GM12878 (cell line): ENCODE results near the gene SLCO3A1. TPM values are rescaled to one million over a fixed set of nuclear protein-coding genes. Genes with fewer than 3 reads are reported as not detected.

Source experiments
- ATAC-seq: fragments of 200-7000 bp; cut with Tn5 transposase; 3 replicates; pipeline ENCODE4 v1.9.1; 2020; ENCODE audit warnings: mild to moderate bottlenecking, moderate library complexity
- BruUV-seq: library from RNA; stranded (reverse); fragments of 400-500 nt; replicated peaks from 2 replicates; lab custom pipeline; 2021; lab: Mats Ljungman, UMichigan
- CTCF ChIA-PET: fragments of 300-600 bp; sonication (Branson Sonifier 250); formaldehyde crosslinking; extraction: SDS; loops from one replicate; lab custom pipeline; 2021; ENCODE audit warnings: inconsistent platforms; lab: Yijun Ruan, JAX
- POLR2A ChIA-PET: fragments of 350-600 bp; formaldehyde crosslinking; extraction: SDS; loops from one replicate; lab custom pipeline; 2021; ENCODE audit warnings: inconsistent platforms; lab: Charles Lee
- RAD21 ChIA-PET: fragments of 300-600 bp; sonication (Branson Sonifier 250); formaldehyde crosslinking; loops from one replicate; lab custom pipeline; 2023; ENCODE audit warnings: antibody characterized with exemption; ENCODE audit not compliant: unreplicated experiment; lab: Charles Lee
- SMC1A ChIA-PET: fragments of 300-600 bp; sonication (Branson Sonifier 250); formaldehyde crosslinking; loops from one replicate; lab custom pipeline; 2023; ENCODE audit not compliant: unreplicated experiment, uncharacterized antibody; lab: Charles Lee
- DNase-seq: peaks from one replicate; pipeline ENCODE4 v3.0.0-alpha.2; 2011; ENCODE audit warnings: low read depth, low spot score
- FAIRE-seq: peaks from 3 replicates; lab custom pipeline; 2011; peaks lifted over from hg19 to GRCh38; lab: Jason Lieb, UNC
- H2AFZ ChIP-seq: 2 replicates; pipeline ENCODE4 v1.6.0; 2011; ENCODE audit warnings: low read depth, low read length, control low read depth; ENCODE audit not compliant: control insufficient read depth
- H3K27ac ChIP-seq: 2 replicates; pipeline ENCODE4 v1.5.1; 2011; ENCODE audit warnings: control low read depth; ENCODE audit not compliant: control insufficient read depth, insufficient read depth
- H3K27me3 ChIP-seq, 2 experiments: replicated peaks in 1 of 2; 2 replicates each; pipeline versions ENCODE4 v1.6.0 to v1.6.1; 2011; ENCODE audit warnings: low read length in 1 of 2; ENCODE audit not compliant: control insufficient read depth in 2 of 2, insufficient read depth in 2 of 2
- H3K36me3 ChIP-seq, 2 experiments: 2 replicates each; pipeline ENCODE4 v1.5.1; 2011; ENCODE audit warnings: low read length in 1 of 2; ENCODE audit not compliant: control insufficient read depth in 2 of 2, insufficient read depth in 2 of 2
- H3K4me1 ChIP-seq: 2 replicates; pipeline ENCODE4 v1.6.1; 2011; ENCODE audit warnings: mild to moderate bottlenecking, low read length, moderate library complexity, mixed read lengths; ENCODE audit not compliant: control insufficient read depth, insufficient read depth
- H3K4me2 ChIP-seq: 2 replicates; pipeline ENCODE4 v1.6.0; 2011; ENCODE audit warnings: control low read depth; ENCODE audit not compliant: control insufficient read depth, insufficient read depth
- H3K4me3 ChIP-seq: fragments of 200-600 bp; sonication (generic); 2 replicates; pipeline ENCODE4 v1.5.1; 2016
- H3K79me2 ChIP-seq: 2 replicates; pipeline ENCODE4 v1.6.0; 2011; ENCODE audit warnings: low read length; ENCODE audit not compliant: control insufficient read depth, insufficient read depth
- H3K9ac ChIP-seq: 2 replicates; pipeline ENCODE4 v1.8.0; 2011; ENCODE audit warnings: low read length, control low read depth, mixed read lengths; ENCODE audit not compliant: control insufficient read depth, insufficient read depth
- H3K9me3 ChIP-seq: replicated peaks from 3 replicates; pipeline ENCODE4 v1.5.1; 2011; ENCODE audit warnings: mild to moderate bottlenecking, low read length; ENCODE audit not compliant: control insufficient read depth, insufficient read depth
- H4K20me1 ChIP-seq: 2 replicates; pipeline ENCODE4 v1.6.0; 2011; ENCODE audit not compliant: control insufficient read depth, insufficient read depth
- HDAC2 ChIP-seq: fragments of 200-600 bp; sonication (generic); IDR thresholded peaks from 2 replicates; pipeline ENCODE4 v1.6.1; 2017
- NFXL1 ChIP-seq: fragments of 450-650 bp; IDR thresholded peaks from 2 replicates; pipeline ENCODE4 v1.6.1; 2017; ENCODE audit warnings: antibody characterized with exemption, mild to moderate bottlenecking, borderline replicate concordance
- NFYA ChIP-seq: IDR thresholded peaks from 2 replicates; pipeline ENCODE4 v1.6.1; 2011; ENCODE audit warnings: low read depth, mild to moderate bottlenecking, low read length, improper control_type of control experiment, borderline replicate concordance
- SMC3 ChIP-seq: IDR thresholded peaks from 2 replicates; pipeline ENCODE4 v1.6.1; 2011; ENCODE audit warnings: low read length, improper control_type of control experiment, borderline replicate concordance
- WGBS: methylation state at CpG from one replicate; pipeline ENCODE4 v1.1.6; 2016; ENCODE audit warnings: low lambda C conversion rate; ENCODE audit not compliant: insufficient replicate concordance, insufficient coverage; ENCODE audit errors: missing lambda C conversion rate; 5-methylcytosine and 5-hydroxymethylcytosine counted together
- in situ Hi-C: fragments of 300-500 bp; cut with MboI; formaldehyde crosslinking; loops from 9 replicates; pipeline ENCODE4 v1.14.3; 2018; ENCODE audit warnings: mixed read lengths
- intact Hi-C: fragments of 100-400 bp; cut with micrococcal nuclease; formaldehyde crosslinking; loops from one replicate; pipeline ENCODE4 v1.14.2; 2022; ENCODE audit not compliant: unreplicated experiment
- polyA plus RNA-seq, 11 experiments: library from polyadenylated mRNA; depleted of rRNA in 4 of 11; unstranded in 6 of 11; stranded (reverse) in 5 of 11; fragments of >200 nt; fragmentation: Nextera tagmentation in 4 of 11; fragmentation: Illumina TruSeq in 1 of 11; extraction: Ambion mirVana in 4 of 11; extraction: Trizol in 1 of 11; gene quantifications; 1 replicate in 1 of 11; 2 replicates in 10 of 11; pipeline versions ENCODE4 v1.2.1 to v1.2.3, GENCODE V29; 2011 to 2016; ENCODE audit warnings: inconsistent platforms in 2 of 11, missing spikeins in 2 of 11, low read depth in 1 of 11
- total RNA-seq, 4 experiments: library from RNA; depleted of rRNA in 3 of 4; stranded (reverse); fragments of >200 nt in 3 of 4; fragmentation: Illumina TruSeq in 1 of 4; extraction: Trizol in 1 of 4; gene quantifications; 2 replicates each; pipeline versions ENCODE4 v1.2.1 to v1.2.3, GENCODE V29; 2013 to 2021
- TF ChIP-seq, protein P1 (sequence below): fragments of 150-350 bp; IDR thresholded peaks from 2 replicates; pipeline ENCODE4 v1.6.1; 2014; ENCODE audit warnings: mild to moderate bottlenecking, low read depth, low read length

The SLCO3A1 gene
- total and polyA plus RNA-seq, 10 of the 15 experiments (the other 5 are each of a cell fraction or from before 2014, with no cell fraction given): 0.05 to 5.9 (median 0.31) TPM

DNA sequence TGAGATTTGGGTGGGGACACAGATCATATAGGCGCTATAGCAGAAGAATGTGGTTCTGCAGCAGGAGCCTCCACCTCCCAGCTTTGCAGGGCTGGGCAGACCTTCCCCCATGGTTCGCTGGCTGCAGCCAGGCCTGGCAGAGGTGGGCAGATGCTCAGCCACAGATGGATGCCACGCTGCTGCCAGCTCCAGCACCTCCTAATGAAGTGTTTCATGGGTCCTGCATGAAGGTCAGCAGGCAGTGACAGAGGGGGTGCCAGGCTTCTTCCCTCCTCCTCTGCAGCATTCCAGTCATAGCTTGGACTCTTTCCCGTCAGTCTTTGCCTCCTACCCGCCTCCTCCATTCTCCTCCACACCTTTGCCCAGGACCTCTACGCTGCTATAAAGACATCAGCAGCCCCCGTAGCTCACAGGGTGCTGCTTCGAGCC is 85.9 kb downstream of the SLCO3A1 start:
- 16% methylated on average over 8 of the region's 8 CpGs for WGBS
- ATAC-seq (no peak), DNase-seq (no peak), FAIRE-seq (no peak)
- POLR2A ChIA-PET: no interaction called here
- Histone ChIP-seq H3K4me3 (no peak overlapping the region), H3K9me3 (no peaks in the 10 kb centered on the region), H3K36me3 (no peaks in the 10 kb centered on the region), H3K27ac (no peak overlapping the region), H3K4me2 (no peak overlapping the region), H2AFZ (no peak overlapping the region), H3K9ac (no peak overlapping the region), H3K27me3 (no peaks in the 10 kb centered on the region), H3K79me2 (no peaks in the 10 kb centered on the region), H3K4me1 (no peaks in the 10 kb centered on the region)
- SMC1A ChIA-PET: no interaction called here
- intact Hi-C loops (no loop called here), in situ Hi-C loops (no loop called here)
- no TSS peak for BruUV-seq
- RAD21 ChIA-PET: no interaction called here
- TF ChIP-seq SMC3 (no peak), NFYA (no peak), NFXL1 (no peak), HDAC2 (no peak)
- TF ChIP-seq, protein P1, sequence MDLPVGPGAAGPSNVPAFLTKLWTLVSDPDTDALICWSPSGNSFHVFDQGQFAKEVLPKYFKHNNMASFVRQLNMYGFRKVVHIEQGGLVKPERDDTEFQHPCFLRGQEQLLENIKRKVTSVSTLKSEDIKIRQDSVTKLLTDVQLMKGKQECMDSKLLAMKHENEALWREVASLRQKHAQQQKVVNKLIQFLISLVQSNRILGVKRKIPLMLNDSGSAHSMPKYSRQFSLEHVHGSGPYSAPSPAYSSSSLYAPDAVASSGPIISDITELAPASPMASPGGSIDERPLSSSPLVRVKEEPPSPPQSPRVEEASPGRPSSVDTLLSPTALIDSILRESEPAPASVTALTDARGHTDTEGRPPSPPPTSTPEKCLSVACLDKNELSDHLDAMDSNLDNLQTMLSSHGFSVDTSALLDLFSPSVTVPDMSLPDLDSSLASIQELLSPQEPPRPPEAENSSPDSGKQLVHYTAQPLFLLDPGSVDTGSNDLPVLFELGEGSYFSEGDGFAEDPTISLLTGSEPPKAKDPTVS: no peak
- TF ChIP-seq, all 136 proteins: peak for 0
- no peaks in the 10 kb centered on the region for H4K20me1 ChIP-seq
- CTCF ChIA-PET: interaction anchor here (0.8 to 1.0 kb wide), 2 partner anchors 43 to 233 kb away, joined by 3 read pairs; no protein-coding TSS in a partner anchor
